Measurements from ENCODE around the gene ZNF808. TPM values are rescaled to one million over a fixed set of nuclear protein-coding genes. Genes with fewer than 3 reads are reported as not detected.
"Not testable (repeated sequence)": the region's sequence is repeated elsewhere in the genome, so short reads cannot be mapped to it uniquely, and the experiment has no call there.

ZNF808 gene
- 10 to 100 TPM; 15.1 to 47.6 (median 17.6) TPM for total RNA-seq

- DNase-seq (ENCODE audit: low spot score) (peak; percentile 92), ATAC-seq (ENCODE audit: low FRiP score) (peak; percentile 98)
- no peak for TF ChIP-seq CTCF (IDR thresholded peaks at IDR 0.05)
These were observed at the start of gene ZNF808 for GRCh38 chr19:52527134-52527955. Gene ZNF808, plus strand, starts transcription at chr19:52527668. Its CDS starts 15,617 bp downstream, at chr19:52543285.

GRCh38 chr19:52484111-52484743 lies 43.2 kb upstream of the ZNF808 start:
- DNase-seq (ENCODE audit: low spot score); ATAC-seq (ENCODE audit: low FRiP score): not testable (repeated sequence)

- DNase-seq (ENCODE audit: low spot score); ATAC-seq (ENCODE audit: low FRiP score): not testable (repeated sequence)
These were observed 42.4 kb upstream of the ZNF808 start for GRCh38 chr19:52485064-52485463.

GRCh38 chr19:52485561-52486240 lies 41.8 kb upstream of the ZNF808 start:
- ATAC-seq (ENCODE audit: low FRiP score); DNase-seq (ENCODE audit: low spot score): not testable (repeated sequence)

- DNase-seq (ENCODE audit: low spot score), result no peak
- TF ChIP-seq CTCF (IDR thresholded peaks at IDR 0.05), result no peak
- ATAC-seq (ENCODE audit: low FRiP score), result no peak
These were observed 35.1 kb upstream of the ZNF808 start for GRCh38 chr19:52492201-52492993.

GRCh38 chr19:52492994-52493470 lies 34.4 kb upstream of the ZNF808 start:
- TF ChIP-seq CTCF (IDR thresholded peaks at IDR 0.05), result no peak
- ATAC-seq (ENCODE audit: low FRiP score) (peak; percentile 37), DNase-seq (ENCODE audit: low spot score) (no peak)

GRCh38 chr19:52494518-52494917 lies 33.0 kb upstream of the ZNF808 start:
- no peak for TF ChIP-seq CTCF (IDR thresholded peaks at IDR 0.05)
- ATAC-seq (ENCODE audit: low FRiP score) (no peak), DNase-seq (ENCODE audit: low spot score) (no peak)

GRCh38 chr19:52498571-52498970 lies 28.9 kb upstream of the ZNF808 start:
- DNase-seq (ENCODE audit: low spot score), result no peak
- no peak for TF ChIP-seq CTCF (IDR thresholded peaks at IDR 0.05)
- ATAC-seq (ENCODE audit: low FRiP score), result no peak

GRCh38 chr19:52500474-52500873 lies 27.0 kb upstream of the ZNF808 start:
- DNase-seq (ENCODE audit: low spot score); ATAC-seq (ENCODE audit: low FRiP score): not testable (repeated sequence)

GRCh38 chr19:52500991-52501390 lies 26.5 kb upstream of the ZNF808 start:
- DNase-seq (ENCODE audit: low spot score); ATAC-seq (ENCODE audit: low FRiP score): not testable (repeated sequence)

Data from omental fat pad (tissue), 4 donors.